AG08395 (cell line): ENCODE data around the gene SYTL3.
"Not testable (repeated sequence)": the region's sequence is repeated elsewhere in the genome, so short reads cannot be mapped to it uniquely, and the experiment has no call there.

Experiments
- DNase-seq: peaks from one replicate; pipeline ENCODE4 v3.0.0; 2012; ENCODE audit warnings: mixed read lengths, low spot score

The SYTL3 gene

DNA sequence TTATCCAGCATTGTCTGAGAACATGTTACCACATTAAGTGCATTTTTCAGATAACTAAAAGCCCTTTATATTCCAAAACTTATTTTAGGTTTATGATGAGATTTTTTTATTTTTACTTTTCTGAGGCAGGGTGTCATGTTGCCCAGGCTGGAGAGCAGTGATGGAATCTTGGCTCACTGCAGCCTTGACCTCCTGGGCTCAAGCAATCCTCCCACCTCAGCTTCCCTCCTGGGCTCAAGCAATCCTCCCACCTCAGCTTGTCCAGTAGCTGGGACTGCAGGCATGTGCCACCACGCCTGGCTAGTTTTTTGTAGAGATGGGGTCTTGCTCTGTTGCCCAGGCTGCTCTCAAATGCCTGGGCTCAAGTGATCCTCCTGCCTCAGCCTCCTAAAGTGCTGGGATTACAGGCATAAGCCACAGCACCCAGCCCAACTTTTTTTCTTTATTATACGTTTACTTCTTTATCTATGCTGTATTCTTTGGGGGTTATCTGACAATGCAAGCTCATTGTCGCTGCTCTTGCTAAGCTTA, 11.5 kb upstream of the SYTL3 start:
- no peak for DNase-seq

DNA sequence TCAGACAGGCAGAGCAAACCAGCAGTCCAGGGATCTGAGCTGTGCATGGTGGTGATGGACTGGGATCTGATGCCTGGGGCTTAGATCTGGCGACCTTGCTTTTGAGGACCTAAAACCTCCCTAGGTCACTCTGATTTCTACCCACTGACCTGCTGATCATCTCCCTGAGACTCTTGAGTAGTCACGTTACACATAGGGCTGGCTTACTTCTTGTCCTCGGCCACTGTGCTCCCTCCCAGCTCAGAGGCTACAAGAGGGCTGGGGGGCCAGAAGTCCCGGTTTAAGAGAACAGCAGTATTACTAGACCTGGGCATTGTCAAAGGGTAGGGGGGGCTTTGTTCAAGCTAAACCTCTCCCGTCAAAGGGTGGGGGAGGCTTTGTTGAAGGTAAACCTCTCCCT, 10.8 kb upstream of the SYTL3 start:
- DNase-seq: no peak

DNA sequence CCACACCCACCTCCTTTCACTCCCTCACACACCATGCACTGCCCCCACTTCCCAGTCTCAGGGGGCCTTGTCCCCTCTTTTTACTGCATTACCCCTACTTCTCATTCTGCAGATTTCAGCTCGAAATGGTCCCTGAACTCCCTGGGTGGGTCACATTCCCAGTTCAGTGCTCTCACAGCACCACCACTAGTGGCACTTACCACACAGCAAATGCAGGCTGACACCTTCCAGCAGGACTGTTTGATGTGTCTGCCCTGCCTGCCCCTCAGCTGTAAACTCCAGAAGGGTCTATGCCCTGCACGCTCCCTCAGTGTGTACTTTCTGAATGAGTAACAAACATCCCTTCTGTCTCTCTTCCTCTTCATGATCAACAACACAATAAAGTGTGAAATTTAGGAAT, 9.3 kb upstream of the SYTL3 start:
- no peak for DNase-seq

DNA sequence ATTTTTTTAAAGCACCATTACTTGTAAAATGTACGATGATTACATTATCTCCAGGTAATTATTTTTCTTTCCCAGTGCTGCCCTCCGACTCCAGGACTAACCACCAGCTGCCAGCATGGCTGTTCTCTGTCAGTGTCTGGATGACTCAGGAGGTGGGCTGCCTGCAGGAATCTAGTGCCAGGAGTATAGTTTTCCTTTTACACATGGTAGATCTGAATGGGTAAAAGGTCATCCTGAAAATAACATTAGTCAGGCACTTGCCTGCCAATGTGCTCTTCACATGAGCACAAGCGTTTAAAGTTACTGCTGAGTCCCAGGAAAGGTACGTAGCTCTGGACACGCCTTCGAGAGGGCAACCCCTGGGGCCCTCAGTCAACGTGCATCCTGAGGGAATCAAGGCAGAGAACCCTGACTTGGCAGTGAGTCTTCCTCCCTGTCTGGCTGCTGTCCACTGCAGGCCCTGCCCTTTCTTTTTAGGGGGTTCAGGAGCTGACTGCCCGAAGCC, 7.7 kb upstream of the SYTL3 start:
- peak; percentile 29 for DNase-seq

DNA sequence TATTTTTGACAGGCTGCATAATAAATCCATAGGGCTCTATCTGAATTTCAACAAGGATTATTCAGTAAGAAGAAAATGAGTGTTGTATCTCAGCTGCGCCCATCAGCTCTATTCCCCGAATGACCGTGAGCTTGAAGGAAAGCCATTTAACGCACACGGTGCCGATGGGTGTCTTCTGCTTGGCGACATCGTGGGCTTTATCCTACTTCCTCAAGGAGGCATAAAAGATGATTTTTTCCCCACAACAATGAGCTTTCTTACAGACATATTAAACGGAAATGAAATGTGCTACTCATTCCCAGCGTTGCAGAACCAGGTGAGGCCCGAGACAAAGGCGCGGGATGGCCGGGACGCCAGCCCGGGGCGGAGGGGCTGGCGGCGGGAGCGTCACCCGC, 6.0 kb upstream of the SYTL3 start:
- DNase-seq: no peak

DNA sequence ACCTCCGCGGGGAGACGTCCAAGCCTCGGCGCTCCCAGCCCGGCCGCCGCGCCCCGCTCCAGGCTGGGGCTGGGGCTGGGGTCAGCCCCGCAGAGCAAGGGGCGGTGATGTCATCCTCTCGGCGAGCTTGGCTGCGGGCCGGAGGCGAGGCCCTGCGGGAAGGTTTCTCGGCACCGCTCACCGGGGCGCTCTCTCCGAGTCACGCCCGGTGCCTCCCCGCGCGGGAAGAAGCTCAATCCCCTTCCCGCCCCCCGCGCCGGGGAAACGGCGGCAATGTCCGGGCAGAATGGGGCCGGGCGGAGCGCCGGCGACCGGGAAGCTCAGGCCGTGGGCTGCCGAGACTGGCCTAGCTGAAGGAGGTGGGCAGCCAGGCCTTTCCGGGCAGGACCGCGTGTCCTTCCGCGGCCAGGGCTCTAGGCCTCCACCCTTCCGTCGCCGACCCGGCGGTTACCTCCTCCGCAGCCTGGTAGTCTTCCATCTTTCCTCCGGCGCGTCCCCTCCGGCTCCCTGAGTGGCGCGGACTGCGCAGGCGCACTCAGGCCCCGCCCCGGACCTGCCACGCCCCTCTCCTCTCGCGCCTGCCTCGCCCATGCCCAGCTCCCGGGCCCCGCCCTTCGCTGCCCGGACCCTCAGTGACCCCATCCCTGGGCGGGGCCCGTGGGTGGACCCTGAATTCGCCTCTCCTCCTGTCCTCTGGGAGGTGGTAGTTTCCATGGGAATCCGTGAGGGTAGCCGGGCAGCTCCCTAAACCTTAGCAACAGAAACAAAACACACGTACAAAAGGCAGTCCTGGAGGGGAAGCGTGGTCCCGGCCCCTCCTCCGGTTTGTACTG, 5.4 kb upstream of the SYTL3 start, which contains the start of gene DYNLT1:
DYNLT1 (minus strand) TSS at position 513 of the 833 bp plus-strand sequence; CDS start at position 478, 35 bp downstream.
- peak; percentile 97 for DNase-seq

DNA sequence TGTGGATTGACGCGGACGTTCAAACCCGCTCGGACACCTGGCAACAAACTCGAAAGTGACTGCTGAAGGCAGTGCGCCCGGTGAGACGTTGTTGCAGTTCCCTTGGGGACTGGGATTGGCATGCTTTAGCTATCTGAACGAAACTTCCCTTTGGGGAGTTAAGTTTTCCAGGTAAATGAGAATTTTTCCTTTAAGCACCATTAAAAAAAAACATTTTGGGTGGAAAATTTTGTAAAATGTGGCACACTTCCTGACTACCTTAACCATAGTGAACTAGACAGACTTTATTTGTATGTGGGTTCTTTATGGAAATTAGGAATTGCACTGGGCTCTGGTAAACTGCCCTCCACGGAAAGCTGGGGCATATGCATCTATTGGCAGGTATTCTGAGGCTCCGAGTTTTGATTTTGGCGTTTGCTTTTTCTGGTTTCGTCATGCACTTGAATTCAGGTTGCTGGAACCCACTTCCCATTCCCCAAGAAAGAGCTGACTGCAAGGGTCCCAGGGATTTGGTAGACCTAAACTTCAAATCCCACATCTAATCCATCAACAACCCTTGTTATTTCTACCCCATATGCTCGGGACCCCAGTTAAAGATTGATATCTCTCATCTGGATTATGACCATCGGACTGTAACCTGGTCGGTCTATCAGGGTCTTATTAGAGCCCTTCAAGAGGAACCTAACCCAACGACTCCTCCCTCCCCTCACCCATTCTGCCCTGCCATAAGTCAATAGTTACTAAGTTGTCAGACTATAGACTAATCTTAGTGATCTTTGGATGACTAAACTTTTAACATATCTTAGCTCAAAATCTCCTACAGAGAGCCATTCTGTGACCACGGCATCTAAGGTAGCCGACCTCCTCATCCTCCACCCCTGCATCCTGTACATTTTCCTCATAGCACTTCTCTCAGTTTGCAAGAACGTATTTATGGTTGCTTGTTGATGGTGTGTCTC, 4.5 kb upstream of the SYTL3 start:
- no peak for DNase-seq

DNA sequence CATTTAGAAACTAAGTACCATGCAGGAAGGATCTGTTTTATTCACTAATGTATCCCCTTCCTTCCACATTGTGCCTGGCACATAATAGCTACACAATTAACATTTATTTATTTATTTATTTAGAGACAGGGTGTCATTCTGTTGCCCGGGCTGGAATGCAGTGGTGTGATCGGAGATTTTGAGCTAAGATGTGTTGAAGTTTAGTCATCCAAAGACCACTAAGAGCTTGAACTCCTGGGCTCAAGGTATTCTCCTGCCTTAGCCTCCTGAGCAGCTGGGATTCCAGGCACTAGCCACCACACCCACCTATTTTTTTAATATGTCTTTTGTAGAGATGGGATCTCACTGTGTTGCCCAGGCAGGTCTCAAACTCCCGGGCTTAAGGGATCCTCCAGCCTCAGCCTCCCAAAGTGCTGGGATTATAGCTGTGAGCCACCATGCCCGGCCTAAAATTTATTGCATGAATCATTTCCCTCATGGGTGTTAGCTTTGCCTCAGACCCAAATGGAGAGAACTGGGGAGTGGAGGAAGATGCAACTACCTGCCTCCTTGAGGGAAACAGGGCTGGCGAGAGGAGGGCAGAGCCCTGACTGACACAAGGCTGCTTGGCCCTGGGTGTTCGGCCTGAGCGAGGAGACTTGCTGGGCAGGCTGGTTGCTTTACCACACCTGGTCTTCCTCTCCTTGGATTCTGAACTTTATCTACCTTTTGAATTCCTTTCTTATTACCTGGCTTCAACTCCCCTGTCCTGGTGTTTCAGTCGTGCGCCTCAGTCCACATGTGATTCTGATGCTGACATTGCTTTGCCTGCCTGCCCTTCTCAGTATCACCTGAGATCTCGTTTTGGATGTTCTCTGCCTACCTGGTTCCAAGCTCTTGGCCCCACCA, 3.6 kb upstream of the SYTL3 start:
- DNase-seq: no peak

DNA sequence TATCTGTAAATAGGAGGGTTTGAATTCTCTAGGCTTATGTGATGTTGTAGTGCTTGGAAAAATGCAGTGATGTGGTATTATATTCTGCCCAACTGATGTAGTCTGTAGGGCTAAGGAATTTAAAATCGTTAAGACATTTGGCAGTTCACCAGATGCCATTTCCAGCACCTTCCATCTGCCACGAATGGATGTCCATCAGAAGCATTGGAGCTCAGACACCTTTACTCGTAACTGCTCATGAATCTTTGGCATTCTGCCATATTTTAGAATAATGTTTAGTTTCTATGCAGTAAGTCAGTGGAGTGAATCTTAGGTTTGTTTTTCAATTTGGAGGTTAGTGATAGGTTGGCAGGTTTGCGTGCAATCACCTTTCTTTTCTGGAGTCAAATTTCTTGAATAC, 2.4 kb upstream of the SYTL3 start:
- DNase-seq: no peak

DNA sequence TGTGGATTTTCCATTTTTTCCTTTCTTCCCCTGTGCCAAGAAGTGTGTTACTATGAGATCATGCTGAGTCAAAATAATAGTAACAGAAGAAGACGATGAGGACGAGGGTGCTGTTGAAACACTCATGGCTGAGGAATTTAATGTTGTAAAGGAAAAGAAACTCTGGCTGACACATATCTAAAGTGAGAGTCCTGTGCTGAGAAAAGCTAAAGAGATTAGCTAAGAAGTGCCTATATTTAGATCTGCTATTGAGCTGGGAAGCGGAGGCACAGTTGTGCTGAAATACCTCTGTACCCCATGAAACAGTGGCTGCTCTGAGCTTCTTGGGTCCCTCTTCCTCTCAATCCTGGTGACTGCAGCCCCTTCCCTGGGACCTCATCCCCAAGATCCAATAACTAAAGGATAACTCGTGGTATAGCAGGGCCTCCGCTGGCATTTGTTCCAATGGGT, 1.1 kb upstream of the SYTL3 start:
- DNase-seq: peak; percentile 74

DNA sequence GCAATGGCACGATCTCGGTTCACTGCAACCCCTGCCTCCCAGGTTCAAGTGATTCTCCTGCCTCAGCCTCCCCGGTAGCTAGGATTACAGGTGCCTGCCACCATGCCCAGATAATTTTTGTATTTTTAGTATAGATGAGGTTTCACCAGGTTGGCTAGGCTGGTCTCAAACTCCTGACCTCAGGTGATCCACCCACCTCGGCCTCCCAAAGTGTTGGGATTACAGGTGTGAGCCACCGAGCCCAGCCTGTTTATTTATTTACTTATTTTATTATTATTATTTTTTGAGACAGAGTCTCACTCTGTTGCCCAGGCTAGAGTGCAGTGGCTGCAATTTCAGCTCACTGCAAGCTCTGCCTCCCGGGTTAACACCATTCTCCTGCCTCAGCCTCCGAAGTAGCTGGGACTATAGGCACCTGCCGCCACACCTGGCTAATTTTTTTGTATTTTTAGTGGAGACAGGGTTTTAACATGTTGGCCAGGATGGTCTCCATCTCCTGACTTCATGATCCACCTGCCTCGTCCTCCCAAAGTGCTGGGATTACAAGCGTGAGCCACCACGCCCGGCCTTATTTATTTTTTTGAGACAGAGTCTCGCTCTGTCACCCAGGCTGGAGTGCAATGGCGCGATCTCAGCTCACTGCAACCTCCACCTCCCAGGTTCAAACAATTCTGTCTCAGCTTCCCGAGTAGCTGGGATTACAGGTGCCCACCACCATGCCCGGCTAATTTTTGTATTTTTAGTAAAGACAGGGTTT, 2.3 kb downstream of the SYTL3 start:
- DNase-seq: not testable (repeated sequence)

DNA sequence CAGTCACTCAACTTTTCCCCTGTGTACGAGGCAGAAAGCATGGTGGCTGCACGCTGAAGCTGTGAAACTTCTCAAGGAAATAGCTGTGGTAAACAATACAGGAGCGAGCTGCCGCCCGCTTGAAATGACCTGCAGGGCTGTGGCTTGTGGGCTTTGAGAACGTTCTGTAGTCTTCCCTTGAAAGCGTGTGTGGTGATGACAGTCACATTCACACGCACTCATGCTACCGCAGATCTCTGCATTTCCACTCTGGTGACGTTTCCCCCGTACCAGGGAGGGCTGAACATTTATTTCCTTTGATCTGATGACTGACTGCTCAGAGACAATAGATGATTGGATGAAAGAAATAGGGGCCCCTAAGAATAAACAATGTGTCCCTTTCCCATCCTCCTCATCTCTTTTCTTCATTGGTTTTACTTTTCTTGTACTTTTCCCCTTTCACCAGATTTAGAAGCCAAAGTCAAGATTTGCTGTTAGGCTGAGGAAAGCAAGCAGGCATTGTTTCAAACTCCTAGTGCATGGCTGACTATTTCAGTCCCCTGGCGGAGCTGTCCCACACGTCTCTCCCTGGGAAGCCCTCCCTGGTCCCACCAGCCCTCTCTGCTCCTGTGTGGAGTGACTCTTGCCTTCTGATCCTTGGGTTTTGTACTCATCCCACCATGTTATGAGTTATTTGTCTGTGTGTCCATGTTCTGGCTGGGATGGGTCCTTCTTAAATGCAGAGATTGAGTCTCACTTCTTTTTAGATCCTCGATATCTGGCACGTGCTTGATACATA, 3.9 kb downstream of the SYTL3 start:
- no peak for DNase-seq

DNA sequence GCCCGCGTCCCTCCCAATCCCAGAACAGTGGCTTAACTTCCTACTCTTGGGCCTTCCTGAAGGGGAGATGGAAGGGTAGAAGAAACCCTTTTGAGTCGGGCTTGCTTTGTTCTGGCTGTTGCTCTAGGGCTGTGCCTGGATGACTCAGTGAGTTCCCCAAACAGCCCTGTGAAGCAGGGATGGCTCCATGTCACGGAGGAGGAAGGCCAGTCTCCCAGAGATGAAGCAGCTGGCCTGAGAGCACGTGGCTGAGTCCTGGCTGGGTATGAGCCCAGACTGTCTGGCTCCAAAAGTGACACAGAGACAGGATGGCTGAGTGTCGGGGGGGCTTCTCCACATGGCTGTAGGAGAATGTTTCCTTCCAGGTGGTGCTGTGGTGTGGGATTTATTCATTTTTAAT, 4.6 kb downstream of the SYTL3 start:
- peak; percentile 88 for DNase-seq

DNA sequence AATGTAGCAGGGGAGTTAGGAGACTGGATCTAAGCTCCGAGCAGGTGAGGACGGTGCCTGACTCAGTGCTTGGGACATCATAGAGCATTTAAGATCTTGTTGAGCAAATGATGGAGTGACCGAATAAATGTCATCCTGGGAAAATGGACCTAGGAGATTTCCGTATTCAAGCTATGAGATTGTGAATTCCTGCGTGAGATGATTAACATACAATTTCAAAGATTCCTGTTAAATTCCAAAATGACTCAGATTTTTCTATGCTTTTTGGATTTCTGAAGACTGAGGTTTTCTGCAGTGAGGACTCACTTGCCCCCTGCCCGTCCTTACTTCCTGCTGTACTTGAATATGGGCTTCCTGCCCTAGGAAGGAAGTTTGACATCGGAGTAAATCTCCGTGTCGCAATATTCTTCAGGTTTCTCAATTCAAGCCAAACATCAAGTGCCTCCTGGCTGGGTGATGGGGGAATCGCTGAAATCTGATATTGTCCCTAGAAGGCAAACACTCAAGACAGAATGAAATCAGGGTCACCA, 5.2 kb downstream of the SYTL3 start:
- DNase-seq: peak; percentile 67

DNA sequence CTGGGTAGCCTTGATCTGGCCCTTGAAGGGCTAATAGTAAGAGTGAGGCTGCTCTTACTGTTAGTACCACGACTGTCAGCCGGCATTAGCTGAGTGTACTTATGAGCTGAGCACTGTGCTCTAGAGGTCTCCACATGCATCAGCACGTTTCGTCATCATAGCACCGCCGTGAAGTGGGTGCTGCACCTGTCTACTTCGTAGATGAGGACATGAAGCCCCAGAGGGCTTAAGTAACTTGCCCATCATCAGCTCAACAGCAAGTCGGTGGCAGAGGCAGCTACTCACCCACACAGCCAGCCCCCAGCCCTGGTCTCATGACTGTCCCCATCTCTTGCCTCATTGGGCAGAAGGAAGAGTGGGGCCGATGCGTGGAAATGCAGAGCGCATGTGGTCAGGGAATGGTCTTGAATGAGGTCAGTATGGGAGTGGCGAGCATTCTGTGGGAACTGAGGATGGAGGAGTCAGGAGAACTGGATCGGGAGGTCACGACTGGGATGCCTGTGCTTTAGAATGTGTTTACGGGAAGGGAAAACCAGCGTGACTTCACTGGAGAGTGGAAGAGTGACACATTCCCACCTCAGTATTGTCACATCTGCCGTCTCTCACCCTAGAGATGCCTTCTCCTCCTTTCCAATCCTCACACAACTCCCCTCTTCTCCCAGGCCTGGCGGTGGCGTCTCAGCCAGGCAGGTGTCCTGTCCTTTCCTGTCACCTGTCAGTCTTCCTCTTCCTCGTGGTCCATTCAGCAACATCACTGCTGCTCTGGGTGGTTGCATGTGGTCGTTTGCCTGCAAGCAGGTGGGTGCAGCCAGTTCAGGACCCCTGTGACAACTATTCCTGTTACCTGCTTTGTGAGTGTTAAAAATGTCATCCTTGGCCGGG, 6.0 kb downstream of the SYTL3 start:
- DNase-seq: no peak

DNA sequence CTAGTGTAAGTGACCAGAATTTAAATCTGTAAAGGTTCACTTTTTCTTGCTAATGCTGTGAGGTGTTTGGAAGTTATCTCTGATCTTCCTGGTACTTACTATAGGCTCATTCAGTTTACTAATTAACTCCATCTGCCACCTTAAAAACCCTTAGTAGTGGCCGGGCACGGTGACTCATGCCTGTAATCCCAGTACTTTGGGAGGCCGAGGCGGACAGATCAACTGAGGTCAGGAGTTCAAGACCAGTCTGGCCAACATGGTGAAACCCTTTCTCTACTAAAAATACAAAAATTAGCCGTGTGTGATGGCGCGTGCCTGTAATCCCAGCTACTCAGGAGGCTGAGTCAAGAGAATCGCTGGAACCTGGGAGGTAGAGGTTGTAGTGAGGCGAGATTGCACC, 7.1 kb downstream of the SYTL3 start:
- DNase-seq: not testable (repeated sequence)

DNA sequence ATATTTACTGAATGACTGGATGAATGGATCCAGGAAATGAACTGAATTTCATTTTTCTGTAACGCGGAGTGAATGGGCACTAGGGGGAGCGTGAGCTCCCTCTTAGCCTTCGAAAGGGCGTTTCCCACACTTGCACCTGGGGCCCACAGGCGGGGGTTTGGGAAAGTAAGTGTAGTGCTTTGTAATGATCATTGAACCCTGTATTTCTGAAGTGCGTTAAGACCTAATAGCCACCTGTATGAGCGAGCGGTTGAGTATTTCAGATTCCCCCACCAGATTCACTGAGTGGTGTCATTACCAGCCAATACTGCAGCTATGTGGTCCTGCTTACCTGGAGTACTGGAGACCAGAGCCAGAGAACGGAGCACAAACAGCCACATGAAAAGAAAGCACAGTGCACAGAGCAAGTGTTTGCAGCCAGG, 10.5 kb downstream of the SYTL3 start:
- DNase-seq: no peak

DNA sequence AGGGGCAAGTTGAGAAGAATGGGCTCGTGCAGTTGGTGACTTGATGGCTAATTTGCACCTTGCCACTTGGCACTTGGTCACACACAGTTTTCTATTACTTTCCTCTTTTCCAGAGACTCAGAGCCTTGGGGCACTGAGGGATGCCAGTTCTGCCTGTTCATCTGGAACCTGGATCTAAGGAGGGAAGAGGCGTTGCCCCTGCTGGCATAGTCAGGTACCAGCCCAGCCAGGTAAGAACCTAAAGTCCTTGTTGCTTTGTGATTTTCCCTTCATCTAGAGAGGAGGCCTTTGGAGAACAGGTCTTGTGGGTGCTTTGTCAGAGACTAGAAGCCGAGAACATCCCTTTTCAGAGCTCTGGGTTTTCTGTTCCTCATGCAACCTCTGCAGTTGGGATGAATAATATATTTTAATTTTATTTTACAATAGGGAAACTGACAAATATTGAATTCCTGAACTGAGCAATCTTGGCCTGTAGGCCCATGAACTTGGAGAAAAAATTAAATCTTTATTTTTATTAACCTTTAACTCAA, 11.4 kb downstream of the SYTL3 start:
- no peak for DNase-seq
